Naive thymus-derived CD4-positive, alpha-beta T cell (primary cell): ENCODE results near the gene DNAH11. TPM values are rescaled to one million over a fixed set of nuclear protein-coding genes. Genes with fewer than 3 reads are reported as not detected.
A peak's percentile ranks its signal among the peaks of the same experiment; 100 is the strongest.
"Not testable (repeated sequence)": the region's sequence is repeated elsewhere in the genome, so short reads cannot be mapped to it uniquely, and the experiment has no call there.

Experiments
- ATAC-seq: fragments of 150-1000 bp; cut with Tn5 transposase; 2 replicates; pipeline ENCODE4 v1.10.0; 2021; ENCODE audit warnings: mild to moderate bottlenecking, moderate library complexity
- CTCF ChIA-PET: fragments of 350-600 bp; sonication (Branson Sonifier 250); formaldehyde crosslinking; loops from one replicate; lab custom pipeline; 2021; ENCODE audit warnings: antibody characterized with exemption; lab: Charles Lee
- POLR2A ChIA-PET: fragments of 350-600 bp; sonication (Branson Sonifier 250); formaldehyde crosslinking; loops from one replicate; lab custom pipeline; 2021; ENCODE audit warnings: antibody characterized with exemption, inconsistent platforms; lab: Charles Lee
- DNase-seq, 9 donors: peaks; one replicate each; pipeline versions ENCODE4 v3.0.0 to v3.0.0-alpha.2; 2020 to 2022; ENCODE audit warnings: mixed read lengths in 1 of 9
- H3K27ac ChIP-seq: one replicate; pipeline ENCODE4 v1.7.0; 2013; ENCODE audit warnings: mild to moderate bottlenecking, low read depth, low read length, moderate library complexity
- H3K27me3 ChIP-seq, 2 donors: one replicate each; pipeline ENCODE4 v1.7.0; 2013; ENCODE audit warnings: low read length in 2 of 2, mild to moderate bottlenecking in 2 of 2, moderate library complexity in 2 of 2; ENCODE audit not compliant: control insufficient read depth in 2 of 2, insufficient read depth in 2 of 2
- H3K36me3 ChIP-seq, 3 experiments: 1 replicate in 2 of 3; 2 replicates in 1 of 3; pipeline ENCODE4 v1.7.0; 2013; ENCODE audit warnings: low read length in 3 of 3, mild to moderate bottlenecking in 3 of 3, moderate library complexity in 1 of 3; ENCODE audit not compliant: insufficient read depth in 3 of 3, control insufficient read depth in 2 of 3
- H3K4me1 ChIP-seq, 2 donors: one replicate each; pipeline ENCODE4 v1.7.0; 2013; ENCODE audit warnings: low read length in 2 of 2, mild to moderate bottlenecking in 2 of 2, moderate library complexity in 1 of 2; ENCODE audit not compliant: control insufficient read depth in 2 of 2, insufficient read depth in 2 of 2
- H3K4me3 ChIP-seq: 2 replicates; pipeline ENCODE4 v1.7.0; 2013; ENCODE audit warnings: mild to moderate bottlenecking, low read length
- H3K9me3 ChIP-seq, 3 experiments: 1 replicate in 2 of 3; 2 replicates in 1 of 3; pipeline ENCODE4 v1.7.0; 2013; ENCODE audit warnings: low read length in 3 of 3; ENCODE audit not compliant: control insufficient read depth in 2 of 3
- H3K27ac Mint-ChIP-seq, 9 donors: one replicate each; pipeline ENCODE4 v1.8.0; 2020 to 2022; ENCODE audit warnings: mixed read lengths in 9 of 9, mild to moderate bottlenecking in 8 of 9, moderate library complexity in 5 of 9, inconsistent platforms in 2 of 9
- H3K27me3 Mint-ChIP-seq, 5 donors: one replicate each; pipeline ENCODE4 v1.8.0; 2021 to 2022; ENCODE audit warnings: mixed read lengths in 5 of 5, mild to moderate bottlenecking in 1 of 5
- H3K36me3 Mint-ChIP-seq, 5 donors: one replicate each; pipeline ENCODE4 v1.8.0; 2020 to 2022; ENCODE audit warnings: mixed read lengths in 5 of 5, mild to moderate bottlenecking in 3 of 5, inconsistent platforms in 1 of 5
- H3K4me1 Mint-ChIP-seq, 7 donors: one replicate each; pipeline ENCODE4 v1.8.0; 2020 to 2022; ENCODE audit warnings: mixed read lengths in 7 of 7, mild to moderate bottlenecking in 3 of 7, inconsistent platforms in 1 of 7
- H3K4me3 Mint-ChIP-seq, 10 donors: one replicate each; pipeline ENCODE4 v1.8.0; 2020 to 2022; ENCODE audit warnings: mild to moderate bottlenecking in 10 of 10, mixed read lengths in 10 of 10, moderate library complexity in 6 of 10, inconsistent platforms in 2 of 10
- H3K9me3 Mint-ChIP-seq, 11 donors: one replicate each; pipeline ENCODE4 v1.8.0; 2020 to 2022; ENCODE audit warnings: mixed read lengths in 11 of 11, mild to moderate bottlenecking in 4 of 11, inconsistent platforms in 1 of 11, moderate library complexity in 1 of 11
- intact Hi-C, 2 donors: fragments of 100-400 bp; cut with micrococcal nuclease; formaldehyde crosslinking; loops; one replicate each; pipeline ENCODE4 v1.15.1; 2023
- polyA plus RNA-seq, 2 donors: library from polyadenylated mRNA; unstranded; fragments of 300-500 nt; fragmentation: Illumina TruSeq; gene quantifications; one replicate each; pipeline ENCODE4 v1.2.3, GENCODE V29; 2021
- total RNA-seq, 6 experiments: library from RNA in 5 of 6; stranded (reverse) in 5 of 6; gene quantifications; 1 replicate in 5 of 6; 2 replicates in 1 of 6; pipeline ENCODE4 v1.2.3 and lab custom pipeline; 2021 to 2026

Gene DNAH11
- total and polyA plus RNA-seq, 7 experiments from 2014 or later, result 0.02 to 8.1 (median 0.22) TPM; not detected in 1

DNA sequence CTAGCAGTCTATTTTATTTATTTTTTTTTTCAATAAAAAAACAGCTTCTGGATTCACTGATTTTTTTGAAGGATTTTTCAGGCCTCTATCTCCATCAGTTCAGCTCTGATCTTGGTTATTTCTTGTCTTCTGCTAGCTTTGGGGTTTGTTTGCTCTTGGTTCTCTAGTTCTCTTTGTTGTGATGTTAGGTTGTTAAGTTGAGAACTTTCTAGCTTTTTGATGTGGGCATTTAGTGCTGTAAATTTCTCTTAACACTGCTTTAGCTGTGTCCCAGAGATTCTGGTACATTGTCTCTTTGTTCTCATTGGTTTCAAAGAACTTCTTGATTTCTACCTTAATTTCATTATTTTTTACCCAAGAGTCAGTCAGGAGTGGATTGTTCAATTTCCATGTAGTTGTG is 9.2 kb upstream of the DNAH11 start:
- H3K4me1 ChIP-seq, H3K27me3 ChIP-seq, H3K4me3 ChIP-seq, H3K27ac ChIP-seq, H3K27ac Mint-ChIP-seq, H3K36me3 Mint-ChIP-seq, POLR2A ChIA-PET, H3K9me3 ChIP-seq, H3K36me3 ChIP-seq, intact Hi-C loops, ATAC-seq, CTCF ChIA-PET: not testable (repeated sequence)
- Mint-ChIP-seq H3K4me3 (peak overlapping the region in 1 of 10 donors; percentile 20), H3K4me1 (peaks cover 0 to 26% (median 3%) of the 10 kb centered on the region in 7 donors), H3K9me3 (peaks cover 0 to 10% (median 0%) of the 10 kb centered on the region in 11 donors), H3K27me3 (peaks cover 0 to 36% (median 0%) of the 10 kb centered on the region in 5 donors)
- peak in 2 of 9 donors; percentile 7 to 48 for DNase-seq

DNA sequence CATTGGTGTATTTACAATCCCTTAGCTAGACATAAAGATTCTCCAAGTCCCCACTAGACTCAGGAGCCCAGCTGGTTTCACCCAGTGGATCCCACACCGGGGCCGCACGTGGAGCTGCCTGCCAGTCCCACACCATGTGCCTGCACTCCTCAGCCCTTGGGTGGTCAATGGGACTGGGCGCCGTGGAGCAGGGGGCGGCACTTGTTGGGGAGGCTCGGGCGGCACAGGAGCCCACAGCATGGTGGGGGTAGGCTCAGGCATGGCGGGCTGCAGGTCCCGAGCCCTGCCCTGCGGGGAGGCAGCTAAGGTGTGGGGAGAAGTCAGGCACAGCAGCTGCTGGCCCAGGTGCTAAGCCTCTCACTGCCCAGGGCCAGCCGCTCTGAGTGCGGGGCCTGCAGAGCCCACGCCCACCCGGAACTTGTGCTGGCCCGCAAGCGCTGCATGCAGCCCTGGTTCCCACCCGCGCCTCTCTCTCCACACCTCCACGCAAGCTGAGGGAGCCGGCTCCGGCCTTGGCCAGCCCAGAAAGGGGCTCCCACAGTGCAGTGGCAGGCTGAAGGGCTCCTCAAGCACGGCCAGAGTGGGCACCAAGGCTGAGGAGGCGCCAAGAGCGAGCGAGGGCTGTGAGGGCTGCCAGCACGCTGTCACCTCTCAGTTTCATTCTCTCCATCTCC is 6.3 kb upstream of the DNAH11 start:
- H3K27me3 ChIP-seq, H3K36me3 Mint-ChIP-seq, H3K36me3 ChIP-seq, H3K9me3 Mint-ChIP-seq, DNase-seq, H3K4me1 ChIP-seq, H3K9me3 ChIP-seq, H3K27ac ChIP-seq, intact Hi-C loops, H3K4me3 ChIP-seq, CTCF ChIA-PET, H3K4me3 Mint-ChIP-seq, H3K27ac Mint-ChIP-seq, POLR2A ChIA-PET, ATAC-seq: not testable (repeated sequence)
- peaks cover 4 to 42% (median 24%) of the 10 kb centered on the region in 5 donors for H3K27me3 Mint-ChIP-seq
- H3K4me1 Mint-ChIP-seq, result peaks cover 0 to 26% (median 10%) of the 10 kb centered on the region in 7 donors

DNA sequence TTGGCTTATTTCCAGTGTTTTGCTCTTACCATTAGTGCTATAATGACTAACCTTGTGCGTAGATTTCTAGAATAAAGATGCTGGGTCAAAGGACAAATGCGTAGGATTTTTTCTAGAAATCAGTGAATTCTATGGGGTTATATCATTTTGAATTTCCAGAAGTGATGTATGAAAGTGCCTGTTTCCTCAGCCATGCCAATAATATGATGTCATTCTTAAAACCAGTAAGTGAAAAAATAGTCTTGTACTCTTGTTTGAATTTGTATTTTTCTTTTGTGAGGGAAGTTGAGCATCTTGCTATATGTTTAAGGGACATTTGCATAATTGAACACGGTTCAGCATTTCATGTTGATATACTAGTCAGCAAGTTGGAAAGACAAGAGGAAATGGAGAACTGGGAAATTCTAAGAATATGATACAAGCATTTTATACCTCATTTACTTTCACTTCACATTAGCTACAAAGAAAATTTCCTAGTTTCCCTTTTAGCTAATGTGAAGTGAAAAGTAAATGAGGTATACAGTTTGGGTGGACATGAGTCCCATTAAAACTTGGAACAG is 3.8 kb upstream of the DNAH11 start:
- DNase-seq (no peak), ATAC-seq (no peak)
- Mint-ChIP-seq H3K4me1 (peaks cover 2 to 16% (median 12%) of the 10 kb centered on the region in 7 donors), H3K27me3 (peaks cover 22 to 51% (median 40%) of the 10 kb centered on the region in 5 donors), H3K4me3 (no peak overlapping the region), H3K27ac (no peak overlapping the region), H3K9me3 (peaks cover 0 to 7% (median 0%) of the 10 kb centered on the region in 11 donors), H3K36me3 (peaks cover 0 to 3% (median 0%) of the 10 kb centered on the region in 5 donors)
- H3K36me3 ChIP-seq, result no peaks in the 10 kb centered on the region
- ChIA-PET POLR2A (no interaction called here), CTCF (no interaction called here)
- H3K4me1 ChIP-seq, result no peaks in the 10 kb centered on the region
- no peaks in the 10 kb centered on the region for H3K9me3 ChIP-seq
- no peak overlapping the region for H3K27ac ChIP-seq
- no peaks in the 10 kb centered on the region for H3K27me3 ChIP-seq
- intact Hi-C loops, result no loop called here
- H3K4me3 ChIP-seq, result no peak overlapping the region

DNA sequence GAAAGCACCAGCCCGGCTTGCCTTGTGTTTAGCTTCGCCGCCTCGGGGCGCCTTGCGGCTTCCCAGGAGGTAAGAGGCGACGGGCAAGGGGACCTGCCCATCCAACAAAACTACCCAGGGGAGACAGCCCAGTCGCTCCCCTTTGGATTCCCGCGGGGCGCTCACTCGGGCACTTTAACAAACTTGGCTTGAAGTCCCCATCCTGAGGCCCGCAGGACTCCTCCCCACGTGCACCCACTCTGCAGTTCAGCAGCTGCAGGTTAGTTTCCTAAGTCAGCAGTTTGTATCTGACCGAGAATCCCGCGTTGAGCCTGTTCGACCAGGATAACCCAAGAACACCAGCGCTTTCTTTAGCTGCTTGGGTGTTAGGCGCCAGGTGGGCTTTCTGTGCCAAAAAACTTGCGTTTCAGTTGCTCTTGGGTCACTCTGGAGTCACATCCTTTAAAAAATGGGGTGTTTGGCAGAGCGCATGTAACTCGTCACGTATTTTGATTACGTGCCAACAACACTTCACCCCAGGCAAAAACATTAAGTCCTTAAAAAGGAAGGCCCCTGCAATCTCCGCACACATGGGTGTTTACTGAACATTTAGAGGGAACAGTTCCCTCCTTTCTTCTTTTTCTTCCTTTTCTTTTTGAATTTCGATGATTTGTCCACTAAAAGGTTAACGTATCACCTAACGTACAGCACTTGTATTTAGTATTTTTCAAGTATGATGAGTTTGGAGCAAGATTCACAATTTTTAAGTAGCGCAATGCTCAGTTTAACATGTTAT is 876 bp downstream of the DNAH11 start:
- POLR2A ChIA-PET, result no interaction called here
- Histone ChIP-seq H3K4me1 (no peaks in the 10 kb centered on the region), H3K27me3 (no peaks in the 10 kb centered on the region), H3K9me3 (no peaks in the 10 kb centered on the region), H3K36me3 (no peaks in the 10 kb centered on the region), H3K27ac (no peak overlapping the region), H3K4me3 (no peak overlapping the region)
- Mint-ChIP-seq H3K9me3 (peaks cover 0 to 1% (median 0%) of the 10 kb centered on the region in 11 donors), H3K27ac (peak overlapping the region in 1 of 9 donors; percentile 67), H3K27me3 (peaks cover 45 to 69% (median 60%) of the 10 kb centered on the region in 5 donors), H3K4me3 (peak overlapping the region; percentile 35 to 83 (median 62)), H3K4me1 (peaks cover 4 to 26% (median 6%) of the 10 kb centered on the region in 7 donors), H3K36me3 (peaks cover 0 to 15% (median 0%) of the 10 kb centered on the region in 5 donors)
- ATAC-seq, result no peak
- CTCF ChIA-PET, result no interaction called here
- DNase-seq, result peak in 1 of 9 donors; percentile 33
- intact Hi-C loops, result loop anchor here in 1 of 2 donors (2.0 to 10.0 kb wide), 2 partner anchors 115 to 221 kb away; partner anchors contain the start of gene SP4

DNA sequence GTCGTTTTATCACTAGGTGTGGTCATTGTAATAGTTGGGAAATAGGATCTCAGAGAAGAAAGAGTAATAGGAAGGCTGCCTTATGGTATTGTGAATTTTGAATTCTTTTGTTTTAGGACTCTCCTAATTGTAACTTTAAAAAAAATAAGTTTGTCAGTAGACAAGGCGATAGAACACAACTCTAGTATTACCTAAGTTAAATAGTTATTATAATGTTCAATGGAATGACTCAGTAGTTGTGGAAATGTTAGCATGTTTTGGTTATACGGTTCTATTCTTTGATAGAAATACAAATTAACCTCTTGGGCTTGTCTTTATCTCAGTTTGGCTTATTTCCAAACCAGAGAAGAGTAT is 1.4 kb downstream of the DNAH11 start:
- CTCF ChIA-PET, result no interaction called here
- Mint-ChIP-seq H3K36me3 (peaks cover 0 to 15% (median 0%) of the 10 kb centered on the region in 5 donors), H3K27ac (peak overlapping the region in 1 of 9 donors; percentile 3), H3K4me1 (peaks cover 4 to 20% (median 6%) of the 10 kb centered on the region in 7 donors), H3K4me3 (peak overlapping the region in 8 of 10 donors; percentile 30 to 83 (median 58)), H3K27me3 (peaks cover 45 to 64% (median 56%) of the 10 kb centered on the region in 5 donors), H3K9me3 (peaks cover 0 to 1% (median 0%) of the 10 kb centered on the region in 11 donors)
- no peak for DNase-seq
- Histone ChIP-seq H3K4me3 (no peak overlapping the region), H3K4me1 (no peaks in the 10 kb centered on the region), H3K27me3 (no peaks in the 10 kb centered on the region), H3K36me3 (no peaks in the 10 kb centered on the region), H3K27ac (no peak overlapping the region), H3K9me3 (no peaks in the 10 kb centered on the region)
- POLR2A ChIA-PET, result no interaction called here
- ATAC-seq, result no peak
- intact Hi-C loops, result loop anchor here in 1 of 2 donors (10.0 kb wide), 1 partner anchor 221 kb away; no protein-coding TSS in a partner anchor

DNA sequence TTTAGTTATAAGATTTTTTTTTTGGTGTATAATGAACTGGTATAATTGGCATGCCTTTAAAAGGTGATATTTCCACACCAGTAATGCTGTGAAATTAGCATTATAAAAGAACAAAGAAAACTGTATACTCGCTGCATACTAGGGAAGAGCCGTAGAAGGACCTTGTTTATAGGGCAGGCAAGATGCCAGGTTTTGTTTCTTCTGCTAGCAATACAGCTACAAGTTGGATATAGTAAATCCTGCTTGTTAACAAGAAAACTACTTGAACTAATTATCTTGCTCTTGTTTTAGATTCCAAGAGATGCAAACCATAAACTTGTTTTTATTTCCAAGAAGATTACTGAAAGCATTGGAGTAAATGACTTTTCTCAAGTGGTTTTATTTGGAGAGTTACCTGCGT is 1.9 kb downstream of the DNAH11 start:
- Histone ChIP-seq H3K36me3 (no peaks in the 10 kb centered on the region), H3K4me1 (no peaks in the 10 kb centered on the region), H3K27ac (no peak overlapping the region), H3K27me3 (no peaks in the 10 kb centered on the region), H3K9me3 (no peaks in the 10 kb centered on the region), H3K4me3 (no peak overlapping the region)
- ATAC-seq (no peak), DNase-seq (no peak)
- H3K4me1 Mint-ChIP-seq, result peaks cover 4 to 17% (median 6%) of the 10 kb centered on the region in 7 donors
- CTCF ChIA-PET, result no interaction called here
- no peak overlapping the region for H3K27ac Mint-ChIP-seq
- peaks cover 0 to 1% (median 0%) of the 10 kb centered on the region in 11 donors for H3K9me3 Mint-ChIP-seq
- peaks cover 0 to 15% (median 0%) of the 10 kb centered on the region in 5 donors for H3K36me3 Mint-ChIP-seq
- peaks cover 45 to 61% (median 55%) of the 10 kb centered on the region in 5 donors for H3K27me3 Mint-ChIP-seq
- intact Hi-C loops, result loop anchor here in 1 of 2 donors (10.0 kb wide), 1 partner anchor 220 kb away; no protein-coding TSS in a partner anchor
- POLR2A ChIA-PET, result no interaction called here
- H3K4me3 Mint-ChIP-seq, result no peak overlapping the region
